IMR-90 (cell line): ENCODE results near the gene C10orf105. TPM values are rescaled to one million over a fixed set of nuclear protein-coding genes. Genes with fewer than 3 reads are reported as not detected.
A peak's percentile ranks its signal among the peaks of the same experiment; 100 is the strongest.

Experiments
- ATAC-seq: fragments of 200-7000 bp; cut with Tn5 transposase; 2 replicates; pipeline ENCODE4 v1.9.1; 2020; ENCODE audit warnings: low read depth, mild to moderate bottlenecking, moderate library complexity
- BruUV-seq: library from RNA; stranded (reverse); fragments of 400-500 nt; replicated peaks from 2 replicates; lab custom pipeline; 2021; lab: Mats Ljungman, UMichigan
- CTCF ChIA-PET: fragments of 300-600 bp; formaldehyde crosslinking; extraction: SDS; loops from one replicate; lab custom pipeline; 2021; ENCODE audit warnings: antibody characterized with exemption; lab: Yijun Ruan, JAX
- POLR2A ChIA-PET: fragments of 300-600 bp; sonication (Branson Sonifier 250); formaldehyde crosslinking; loops from one replicate; lab custom pipeline; 2022; ENCODE audit warnings: antibody characterized with exemption; ENCODE audit not compliant: unreplicated experiment; lab: Charles Lee
- DNase-seq: peaks from one replicate; pipeline ENCODE4 v3.0.0; 2013
- H2AFZ ChIP-seq: replicated peaks from 2 replicates; pipeline ENCODE3; 2013; ENCODE audit warnings: low read length, mild to moderate bottlenecking; ENCODE audit not compliant: poor library complexity
- H2AK5ac ChIP-seq: 2 replicates; pipeline ENCODE4 v1.6.1; 2013; ENCODE audit warnings: low read depth, low read length, inconsistent platforms
- H2AK9ac ChIP-seq: replicated peaks from 2 replicates; pipeline ENCODE3; 2013; ENCODE audit warnings: mild to moderate bottlenecking, low read depth, low read length, moderate library complexity; ENCODE audit not compliant: poor library complexity
- H2BK120ac ChIP-seq: 2 replicates; pipeline ENCODE4 v1.6.1; 2013; ENCODE audit warnings: low read depth, low read length, inconsistent platforms
- H2BK15ac ChIP-seq: 3 replicates; pipeline ENCODE4 v1.6.1; 2013; ENCODE audit warnings: low read depth, low read length, inconsistent platforms
- H2BK20ac ChIP-seq: 2 replicates; pipeline ENCODE4 v1.6.1; 2013; ENCODE audit warnings: low read depth, mild to moderate bottlenecking, inconsistent platforms, low read length, moderate library complexity
- H2BK5ac ChIP-seq: 2 replicates; pipeline ENCODE4 v1.6.1; 2013; ENCODE audit warnings: mild to moderate bottlenecking, low read depth, low read length, inconsistent platforms; ENCODE audit not compliant: poor library complexity, severe bottlenecking
- H3K14ac ChIP-seq: replicated peaks from 2 replicates; pipeline ENCODE4 v1.6.1; 2013; ENCODE audit warnings: low read depth, low read length, inconsistent platforms
- H3K18ac ChIP-seq: 2 replicates; pipeline ENCODE4 v1.6.1; 2013; ENCODE audit warnings: low read depth, low read length, control low read depth
- H3K23ac ChIP-seq: 2 replicates; pipeline ENCODE4 v1.6.1; 2013; ENCODE audit warnings: low read depth, low read length, inconsistent platforms
- H3K27ac ChIP-seq: 2 replicates; pipeline ENCODE4 v1.5.1; 2013; ENCODE audit warnings: mild to moderate bottlenecking, control low read depth, low read length; ENCODE audit not compliant: insufficient read depth
- H3K27me3 ChIP-seq: 2 replicates; pipeline ENCODE4 v1.6.1; 2013; ENCODE audit warnings: low read length; ENCODE audit not compliant: control insufficient read depth, insufficient read depth
- H3K36me3 ChIP-seq: 2 replicates; pipeline ENCODE4 v1.6.1; 2013; ENCODE audit warnings: low read length, mixed read lengths; ENCODE audit not compliant: control insufficient read depth, insufficient read depth
- H3K4ac ChIP-seq: 2 replicates; pipeline ENCODE4 v1.6.1; 2013; ENCODE audit warnings: low read depth, low read length, inconsistent platforms
- H3K4me1 ChIP-seq: 2 replicates; pipeline ENCODE4 v1.6.1; 2013; ENCODE audit warnings: low read length, mixed read lengths; ENCODE audit not compliant: control insufficient read depth, insufficient read depth
- H3K4me2 ChIP-seq: 2 replicates; pipeline ENCODE4 v1.6.1; 2013; ENCODE audit warnings: low read depth, mild to moderate bottlenecking, control low read depth, low read length, moderate library complexity
- H3K4me3 ChIP-seq: 2 replicates; pipeline ENCODE4 v1.5.1; 2013; ENCODE audit warnings: low read depth, mild to moderate bottlenecking, control low read depth, low read length, moderate library complexity; ENCODE audit not compliant: insufficient read depth
- H3K56ac ChIP-seq: 2 replicates; pipeline ENCODE4 v1.6.1; 2013; ENCODE audit warnings: low read length, inconsistent platforms; ENCODE audit not compliant: insufficient read depth; ENCODE audit errors: extremely low read depth
- H3K79me1 ChIP-seq, 2 experiments: 2 replicates each; pipeline ENCODE4 v1.6.1; 2013; ENCODE audit warnings: low read length in 2 of 2, inconsistent platforms in 1 of 2, low read depth in 1 of 2
- H3K9ac ChIP-seq: 2 replicates; pipeline ENCODE4 v1.6.1; 2013; ENCODE audit warnings: low read depth, low read length, control low read depth
- H3K9me1 ChIP-seq: 2 replicates; pipeline ENCODE4 v1.6.1; 2013; ENCODE audit warnings: low read length, inconsistent platforms; ENCODE audit not compliant: insufficient read depth
- H3K9me3 ChIP-seq: 2 replicates; pipeline ENCODE4 v1.6.1; 2013; ENCODE audit warnings: low read length; ENCODE audit not compliant: control insufficient read depth, insufficient read depth
- H4K20me1 ChIP-seq: 2 replicates; pipeline ENCODE4 v1.6.1; 2013; ENCODE audit warnings: low read length, inconsistent platforms; ENCODE audit not compliant: insufficient read depth
- H4K5ac ChIP-seq: 2 replicates; pipeline ENCODE4 v1.6.1; 2013; ENCODE audit warnings: mild to moderate bottlenecking, low read depth, low read length, control low read depth
- H4K8ac ChIP-seq, 2 experiments: 2 replicates each; pipeline ENCODE4 v1.6.1; 2013; ENCODE audit warnings: low read depth in 2 of 2, low read length in 2 of 2, control low read depth in 1 of 2, inconsistent platforms in 1 of 2
- H4K91ac ChIP-seq: 2 replicates; pipeline ENCODE4 v1.6.1; 2013; ENCODE audit warnings: low read depth, low read length, inconsistent platforms; ENCODE audit not compliant: insufficient read depth
- CEBPB ChIP-seq: IDR thresholded peaks from 2 replicates; pipeline ENCODE4 v1.6.1; 2012; ENCODE audit warnings: low read depth, low read length, improper control_type of control experiment
- CHD1 ChIP-seq: IDR thresholded peaks from 2 replicates; pipeline ENCODE4 v1.6.1; 2012; ENCODE audit warnings: low read depth, low read length, improper control_type of control experiment
- CTCF ChIP-seq: conservative IDR thresholded peaks from 2 replicates; pipeline ENCODE4 v1.5.1; 2012; ENCODE audit warnings: mild to moderate bottlenecking, low read depth, low read length, improper control_type of control experiment
- MAZ ChIP-seq: IDR thresholded peaks from 2 replicates; pipeline ENCODE4 v1.6.1; 2012; ENCODE audit warnings: low read depth, mild to moderate bottlenecking, low read length, improper control_type of control experiment, moderate library complexity, borderline replicate concordance
- POLR2A ChIP-seq: IDR thresholded peaks from 2 replicates; pipeline ENCODE4 v1.6.1; 2012; ENCODE audit warnings: mild to moderate bottlenecking, low read depth, low read length
- RAD21 ChIP-seq: IDR thresholded peaks from 2 replicates; pipeline ENCODE4 v1.6.1; 2012; ENCODE audit warnings: low read length, improper control_type of control experiment
- SMC3 ChIP-seq: fragments of 150-350 bp; IDR thresholded peaks from 2 replicates; pipeline ENCODE4 v1.6.1; 2016; ENCODE audit warnings: low read depth, mild to moderate bottlenecking, antibody characterized with exemption, low read length, moderate library complexity
- WGBS, 2 experiments: methylation state at CpG; one replicate each; pipeline versions ENCODE4 v1.1.5 to v1.1.7; 2013; ENCODE audit warnings: missing lambda C conversion rate in 2 of 2; ENCODE audit not compliant: insufficient read length in 1 of 2; ENCODE audit errors: extremely low coverage in 2 of 2; 5-methylcytosine and 5-hydroxymethylcytosine counted together
- dilution Hi-C: fragments of 300-500 bp; cut with HindIII; formaldehyde crosslinking; loops from one replicate; pipeline ENCODE4 v1.14.3; 2018; ENCODE audit warnings: low sequenced_read_pairs; ENCODE audit not compliant: unreplicated experiment
- in situ Hi-C: fragments of 300-500 bp; cut with MboI; formaldehyde crosslinking; loops from 3 replicates; pipeline ENCODE4 v1.14.3; 2019; ENCODE audit warnings: low sequenced_read_pairs, inconsistent platforms, mixed read lengths
- intact Hi-C: fragments of 100-400 bp; cut with micrococcal nuclease; formaldehyde crosslinking; loops from 2 replicates; pipeline ENCODE4 v1.10.0; 2022
- polyA plus RNA-seq, 3 experiments: library from polyadenylated mRNA; depleted of rRNA; stranded (reverse); fragments of >200 nt; gene quantifications; 2 replicates each; pipeline ENCODE4 v1.2.3, GENCODE V29; 2012; ENCODE audit warnings: low replicate concordance in 1 of 3
- total RNA-seq: library from RNA; depleted of rRNA; stranded (reverse); fragments of >200 nt; gene quantifications from 2 replicates; pipeline ENCODE4 v1.2.3, GENCODE V29; 2012

Gene C10orf105
- total and polyA plus RNA-seq, 2 of the 4 experiments (the other 2 are of a cell fraction), result under 0.01 TPM; not detected in 1

- no peaks in the 10 kb centered on the region for H4K20me1 ChIP-seq
- peak overlapping the region; percentile 78 for H3K14ac ChIP-seq
- in situ Hi-C loops (no loop called here), intact Hi-C loops (loop anchor here (5.0 kb wide), 2 partner anchors 54 to 99 kb away; no protein-coding TSS in a partner anchor), dilution Hi-C loops (no loop called here)
- peak overlapping the region; percentile 46 for H2BK5ac ChIP-seq
- BruUV-seq, result no TSS peak
- no peaks in the 10 kb centered on the region for H3K9me3 ChIP-seq
- peak overlapping the region; percentile 52 for H2AK9ac ChIP-seq
- peak overlapping the region; percentile 49 for H3K9ac ChIP-seq
- peaks cover 3% of the 10 kb centered on the region; the same call in 1 of the 2 replicates for H3K27me3 ChIP-seq
- ChIA-PET CTCF (no interaction called here), POLR2A (no interaction called here)
- H3K36me3 ChIP-seq, result no peaks in the 10 kb centered on the region
- H2BK120ac ChIP-seq, result peak overlapping the region; percentile 72
- peak overlapping the region; percentile 84; the same call in 2 of the 3 replicates for H2BK15ac ChIP-seq
- peak overlapping the region; percentile 88 for H2AFZ ChIP-seq
- peak overlapping the region; percentile 82 for H3K4ac ChIP-seq
- no peak overlapping the region for H3K56ac ChIP-seq
- no peaks in the 10 kb centered on the region for H3K9me1 ChIP-seq
- H4K91ac ChIP-seq, result peak overlapping the region; percentile 93
- peaks cover 25% of the 10 kb centered on the region for H3K4me1 ChIP-seq
- ATAC-seq (peak; percentile 95), DNase-seq (peak; percentile 80)
- H3K4me3 ChIP-seq, result no peak overlapping the region
- 0 out of 2 replicates have a peak overlapping the region, but pooled peaks have one; percentile 44 for H2BK20ac ChIP-seq
- peak overlapping the region; percentile 36 for H2AK5ac ChIP-seq
- peak overlapping the region; percentile 89 to 98 for H4K8ac ChIP-seq
- peak overlapping the region; percentile 75 for H3K27ac ChIP-seq
- H3K79me1 ChIP-seq, result no peaks in the 10 kb centered on the region
- peak overlapping the region; percentile 70 for H3K18ac ChIP-seq
- WGBS, 2 experiments, result no CpG with 5 or more reads among the region's 12 CpGs
- H3K23ac ChIP-seq, result peak overlapping the region; percentile 71; the same call in 1 of the 2 replicates
- peak overlapping the region; percentile 30; the same call in 1 of the 2 replicates for H3K4me2 ChIP-seq
- no peak for TF ChIP-seq CHD1
- TF ChIP-seq POLR2A, result no peak
- peak; percentile 28; the same call in 1 of the 2 replicates for TF ChIP-seq CTCF
- TF ChIP-seq CEBPB, result no peak
- TF ChIP-seq RAD21, result 0 out of 2 replicates have a peak, but pooled peaks have one; percentile 16
- TF ChIP-seq MAZ, result no peak
- TF ChIP-seq SMC3, result no peak
- peak overlapping the region; percentile 86 for H4K5ac ChIP-seq
Measured at GRCh38 chr10:71713135-71714030, 6.2 kb downstream of the C10orf105 start.
